H1 (cell line): ENCODE measurements around the gene NEO1. TPM values are rescaled to one million over a fixed set of nuclear protein-coding genes. Genes with fewer than 3 reads are reported as not detected.

Experiments used
- BCL11A ChIP-seq, 2 experiments: IDR thresholded peaks; one replicate each; pipeline ENCODE4 v1.6.1; 2011; ENCODE audit warnings: low read depth in 2 of 2, low read length in 2 of 2, mild to moderate bottlenecking in 2 of 2
- CBX8 ChIP-seq: fragments of 300-800, 300-1000 bp; sonication (generic); IDR thresholded peaks from 2 replicates; pipeline ENCODE4 v1.7.1; 2016; ENCODE audit warnings: low read depth, low read length, borderline replicate concordance
- GABPA ChIP-seq: IDR thresholded peaks from 2 replicates; pipeline ENCODE4 v1.6.1; 2011; ENCODE audit warnings: mild to moderate bottlenecking, low read length, moderate library complexity, borderline replicate concordance; ENCODE audit not compliant: insufficient read depth
- JUN ChIP-seq: IDR thresholded peaks from 2 replicates; pipeline ENCODE4 v1.6.1; 2011; ENCODE audit warnings: low read depth, mild to moderate bottlenecking, improper control_type of control experiment, low read length
- POLR2A ChIP-seq, 2 experiments: IDR thresholded peaks; 1 replicate in 1 of 2; 2 replicates in 1 of 2; pipeline ENCODE4 v1.6.1; 2011; ENCODE audit warnings: low read depth in 2 of 2, low read length in 2 of 2, mild to moderate bottlenecking in 2 of 2; ENCODE audit errors: control extremely low read depth in 1 of 2
- SAP30 ChIP-seq: fragments of 300-600 bp; sonication (generic); IDR thresholded peaks from 2 replicates; pipeline ENCODE4 v1.7.1; 2012; ENCODE audit warnings: low read length, moderate library complexity, mild to moderate bottlenecking, inconsistent platforms; ENCODE audit not compliant: insufficient read depth, insufficient replicate concordance
- ZNF274 ChIP-seq: IDR thresholded peaks from 2 replicates; pipeline ENCODE4 v1.7.0; 2012; ENCODE audit warnings: low read length, borderline replicate concordance; ENCODE audit errors: extremely low read depth
- polyA plus RNA-seq, 7 experiments: library from polyadenylated mRNA; depleted of rRNA in 3 of 7; stranded (reverse) in 5 of 7; unstranded in 2 of 7; fragments of >200 nt in 5 of 7; fragments of 200-250 nt in 2 of 7; gene quantifications; 1 replicate in 5 of 7; 2 replicates in 1 of 7; 4 replicates in 1 of 7; pipeline versions ENCODE4 v1.2.1 to v1.2.3, GENCODE V29; 2011 to 2013; ENCODE audit warnings: missing spikeins in 2 of 7, mixed read lengths in 2 of 7
- total RNA-seq: library from RNA; stranded (reverse); fragmentation: NEBNext Ultra II Directional; extraction: Animal tissue kit (Norgen Biotek cat#: 25700); gene quantifications from 2 replicates; pipeline ENCODE4 v1.2.1, GENCODE V29; 2021
- TF ChIP-seq, protein P1 (sequence below), 3 experiments: IDR thresholded peaks; 1 replicate in 2 of 3; 2 replicates in 1 of 3; pipeline versions ENCODE4 v1.5.1 to v1.6.1; 2011; ENCODE audit warnings: low read length in 3 of 3, mild to moderate bottlenecking in 3 of 3, inconsistent platforms in 2 of 3, low read depth in 1 of 3, moderate library complexity in 1 of 3; ENCODE audit not compliant: insufficient read depth in 1 of 3; ENCODE audit errors: control extremely low read depth in 1 of 3

Gene NEO1
- total and polyA plus RNA-seq, 2 of the 8 experiments (the other 6 are each of a cell fraction or from before 2014, with no cell fraction given): 36.0 to 51.0 TPM

GRCh38 chr15:73139744-73140553, 87.7 kb downstream of the NEO1 start (continued):
- TF ChIP-seq SAP30 (no peak), BCL11A (IDR thresholded peaks at IDR 0.05; ENCODE audit: low read depth in 2 of 2, low read length in 2 of 2) (no peak), POLR2A (IDR thresholded peaks at IDR 0.05; ENCODE audit: control extremely low read depth in 1 of 2, low read depth in 2 of 2, low read length in 2 of 2) (no peak), CBX8 (no peak), ZNF274 (no peak), JUN (no peak), GABPA (no peak)
- TF ChIP-seq, protein P1, sequence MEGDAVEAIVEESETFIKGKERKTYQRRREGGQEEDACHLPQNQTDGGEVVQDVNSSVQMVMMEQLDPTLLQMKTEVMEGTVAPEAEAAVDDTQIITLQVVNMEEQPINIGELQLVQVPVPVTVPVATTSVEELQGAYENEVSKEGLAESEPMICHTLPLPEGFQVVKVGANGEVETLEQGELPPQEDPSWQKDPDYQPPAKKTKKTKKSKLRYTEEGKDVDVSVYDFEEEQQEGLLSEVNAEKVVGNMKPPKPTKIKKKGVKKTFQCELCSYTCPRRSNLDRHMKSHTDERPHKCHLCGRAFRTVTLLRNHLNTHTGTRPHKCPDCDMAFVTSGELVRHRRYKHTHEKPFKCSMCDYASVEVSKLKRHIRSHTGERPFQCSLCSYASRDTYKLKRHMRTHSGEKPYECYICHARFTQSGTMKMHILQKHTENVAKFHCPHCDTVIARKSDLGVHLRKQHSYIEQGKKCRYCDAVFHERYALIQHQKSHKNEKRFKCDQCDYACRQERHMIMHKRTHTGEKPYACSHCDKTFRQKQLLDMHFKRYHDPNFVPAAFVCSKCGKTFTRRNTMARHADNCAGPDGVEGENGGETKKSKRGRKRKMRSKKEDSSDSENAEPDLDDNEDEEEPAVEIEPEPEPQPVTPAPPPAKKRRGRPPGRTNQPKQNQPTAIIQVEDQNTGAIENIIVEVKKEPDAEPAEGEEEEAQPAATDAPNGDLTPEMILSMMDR (IDR thresholded peaks at IDR 0.05; ENCODE audit: control extremely low read depth in 1 of 3, insufficient read depth in 1 of 3, low read depth in 1 of 3, low read length in 3 of 3): no peak
